T-helper 2 cell treated with Interferon-gamma antibody and Interleukin-4, amounts not matched to agents 5 μg/mL and 100 μg/mL, for 36 hours (primary cell): ENCODE measurements around the gene IMPA2.

ENCODE experiments used
- DNase-seq: peaks from one replicate; pipeline ENCODE4 v3.0.0; 2021; ENCODE audit warnings: low spot score
- H3K27ac Mint-ChIP-seq: one replicate; pipeline ENCODE4 v1.8.0; 2021; ENCODE audit warnings: mild to moderate bottlenecking, mixed read lengths
- H3K27me3 Mint-ChIP-seq: one replicate; pipeline ENCODE4 v1.8.0; 2021; ENCODE audit warnings: low read depth, mixed read lengths
- H3K36me3 Mint-ChIP-seq: one replicate; pipeline ENCODE4 v1.8.0; 2021; ENCODE audit warnings: low read depth, mixed read lengths
- H3K4me1 Mint-ChIP-seq: one replicate; pipeline ENCODE4 v1.8.0; 2021; ENCODE audit warnings: low read depth, mixed read lengths
- H3K4me3 Mint-ChIP-seq: one replicate; pipeline ENCODE4 v1.8.0; 2022; ENCODE audit warnings: mild to moderate bottlenecking, moderate library complexity, mixed read lengths
- H3K9me3 Mint-ChIP-seq: one replicate; pipeline ENCODE4 v1.8.0; 2021; ENCODE audit warnings: mixed read lengths

Gene IMPA2

DNA sequence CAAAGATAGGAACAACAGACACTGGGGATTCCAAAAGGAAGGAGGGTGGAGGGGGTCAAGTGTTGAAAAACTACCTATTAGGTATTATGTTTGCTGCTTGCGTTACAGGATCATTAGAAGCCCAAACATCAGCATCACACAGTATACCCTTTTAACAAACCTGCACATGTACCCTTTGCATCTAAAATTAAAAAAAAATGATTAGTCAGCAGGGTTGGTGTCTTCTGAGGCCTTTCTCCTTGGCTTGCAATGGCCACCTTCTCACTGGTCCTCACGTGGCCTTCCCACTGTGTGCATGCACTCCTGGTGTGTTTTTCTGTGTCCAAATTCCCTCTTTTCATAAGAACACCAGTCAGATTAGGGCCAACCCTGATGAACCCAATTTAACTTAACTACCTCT, 5.6 kb upstream of the IMPA2 start:
- Mint-ChIP-seq H3K36me3 (no peaks in the 10 kb centered on the region), H3K9me3 (no peaks in the 10 kb centered on the region), H3K4me1 (peaks cover 8% of the 10 kb centered on the region), H3K27ac (no peak overlapping the region), H3K27me3 (no peaks in the 10 kb centered on the region), H3K4me3 (no peak overlapping the region)
- DNase-seq, result no peak

DNA sequence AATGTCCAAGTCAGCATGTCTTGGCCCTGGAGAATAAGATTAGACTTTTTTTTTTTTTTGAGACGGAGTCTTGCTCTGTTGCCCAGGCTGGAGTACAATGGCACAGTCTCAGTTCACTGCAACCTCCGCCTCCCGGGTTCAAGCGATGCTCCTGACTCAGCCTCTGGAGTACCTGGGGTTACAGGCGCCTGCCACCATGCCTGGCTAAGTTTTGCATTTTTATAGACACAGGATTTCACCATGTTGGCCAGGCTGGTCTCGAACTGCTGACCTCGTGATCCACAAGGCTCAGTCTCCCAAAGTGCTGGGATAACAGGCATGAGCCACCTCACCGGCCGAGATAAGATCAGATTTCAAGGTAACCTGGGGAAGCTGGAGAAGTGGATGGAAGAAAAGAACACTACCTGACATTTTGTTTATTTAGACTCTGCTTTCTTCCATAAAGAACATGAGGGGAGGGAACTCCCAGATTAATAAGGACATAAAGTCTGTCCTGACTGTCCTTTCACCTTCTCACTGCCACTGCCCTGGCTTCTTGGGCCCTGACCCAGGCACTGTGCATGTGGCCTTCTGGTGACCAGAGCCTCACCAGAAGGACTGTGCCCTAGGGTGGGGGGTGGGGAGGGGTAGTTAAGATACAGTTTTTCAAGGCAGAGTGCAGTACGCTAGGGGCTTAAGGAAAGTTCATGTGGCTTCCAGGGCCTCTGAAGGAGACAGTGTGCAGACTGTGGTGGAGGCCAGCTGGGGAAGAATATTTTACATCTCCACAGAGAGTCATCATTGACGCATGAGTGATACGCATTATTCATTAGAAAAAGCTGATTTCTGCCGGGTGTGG, 4.8 kb upstream of the IMPA2 start:
- Mint-ChIP-seq H3K27me3 (no peaks in the 10 kb centered on the region), H3K27ac (no peak overlapping the region), H3K4me1 (peaks cover 8% of the 10 kb centered on the region), H3K9me3 (no peaks in the 10 kb centered on the region), H3K36me3 (no peaks in the 10 kb centered on the region), H3K4me3 (no peak overlapping the region)
- DNase-seq, result no peak

DNA sequence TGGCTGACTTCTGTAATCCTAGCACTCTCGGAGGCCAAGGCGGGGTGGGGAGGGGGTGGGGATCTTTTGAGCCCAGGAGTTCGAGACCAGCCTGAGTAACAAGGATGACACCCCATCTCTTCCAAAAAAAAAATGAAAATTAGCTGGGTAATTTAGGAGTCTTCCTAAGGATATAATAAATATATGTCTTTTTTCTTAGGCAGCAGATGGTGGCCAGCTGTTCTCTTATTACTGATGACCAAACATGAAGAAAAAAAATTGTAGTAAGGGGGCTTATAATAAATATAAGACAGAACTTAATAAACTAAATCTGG, 4.2 kb upstream of the IMPA2 start:
- Mint-ChIP-seq H3K4me1 (peaks cover 11% of the 10 kb centered on the region), H3K4me3 (no peak overlapping the region), H3K9me3 (no peaks in the 10 kb centered on the region), H3K27me3 (peaks cover 2% of the 10 kb centered on the region), H3K27ac (no peak overlapping the region), H3K36me3 (no peaks in the 10 kb centered on the region)
- DNase-seq, result no peak

DNA sequence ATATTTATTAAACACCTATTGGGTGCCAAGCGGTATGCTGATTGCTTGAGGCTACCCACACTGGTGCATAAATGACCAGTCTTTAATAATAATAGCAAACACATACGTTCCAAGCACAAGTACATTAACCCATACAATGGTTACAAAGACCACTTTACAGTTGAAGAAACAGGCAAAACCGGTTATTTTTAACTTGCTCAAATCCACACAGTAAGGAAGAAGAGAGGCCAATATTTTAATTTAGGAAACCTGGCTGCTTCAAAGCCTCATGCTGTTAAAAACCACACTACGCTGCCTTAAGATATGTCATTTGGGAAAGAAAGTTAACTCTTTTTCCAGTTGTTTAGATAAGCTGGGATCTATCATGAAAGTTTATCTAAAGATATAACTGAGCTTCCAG, 2.4 kb upstream of the IMPA2 start:
- no peaks in the 10 kb centered on the region for H3K9me3 Mint-ChIP-seq
- peaks cover 19% of the 10 kb centered on the region for H3K4me1 Mint-ChIP-seq
- no peak overlapping the region for H3K27ac Mint-ChIP-seq
- H3K4me3 Mint-ChIP-seq, result no peak overlapping the region
- no peaks in the 10 kb centered on the region for H3K36me3 Mint-ChIP-seq
- H3K27me3 Mint-ChIP-seq, result peaks cover 9% of the 10 kb centered on the region
- no peak for DNase-seq

DNA sequence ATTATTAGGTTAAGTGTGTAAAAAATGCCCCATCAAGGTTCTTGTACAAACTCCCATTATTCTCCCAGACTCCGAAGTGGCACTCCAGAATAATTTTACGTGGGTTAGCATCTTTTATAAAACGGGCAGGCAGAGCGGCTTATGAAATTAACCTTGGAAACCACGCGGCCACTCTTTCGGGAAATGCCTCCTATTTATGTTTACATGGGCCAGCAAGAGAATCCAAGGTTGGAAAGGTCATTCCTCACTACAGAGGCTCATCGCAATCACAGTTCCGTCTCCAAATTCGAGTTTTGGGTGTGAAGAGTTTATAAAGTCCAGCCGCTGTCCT, 1.2 kb upstream of the IMPA2 start:
- Mint-ChIP-seq H3K9me3 (no peaks in the 10 kb centered on the region), H3K27ac (peak overlapping the region; percentile 42), H3K4me3 (peak overlapping the region; percentile 82), H3K27me3 (peaks cover 9% of the 10 kb centered on the region), H3K4me1 (peaks cover 19% of the 10 kb centered on the region), H3K36me3 (no peaks in the 10 kb centered on the region)
- no peak for DNase-seq

DNA sequence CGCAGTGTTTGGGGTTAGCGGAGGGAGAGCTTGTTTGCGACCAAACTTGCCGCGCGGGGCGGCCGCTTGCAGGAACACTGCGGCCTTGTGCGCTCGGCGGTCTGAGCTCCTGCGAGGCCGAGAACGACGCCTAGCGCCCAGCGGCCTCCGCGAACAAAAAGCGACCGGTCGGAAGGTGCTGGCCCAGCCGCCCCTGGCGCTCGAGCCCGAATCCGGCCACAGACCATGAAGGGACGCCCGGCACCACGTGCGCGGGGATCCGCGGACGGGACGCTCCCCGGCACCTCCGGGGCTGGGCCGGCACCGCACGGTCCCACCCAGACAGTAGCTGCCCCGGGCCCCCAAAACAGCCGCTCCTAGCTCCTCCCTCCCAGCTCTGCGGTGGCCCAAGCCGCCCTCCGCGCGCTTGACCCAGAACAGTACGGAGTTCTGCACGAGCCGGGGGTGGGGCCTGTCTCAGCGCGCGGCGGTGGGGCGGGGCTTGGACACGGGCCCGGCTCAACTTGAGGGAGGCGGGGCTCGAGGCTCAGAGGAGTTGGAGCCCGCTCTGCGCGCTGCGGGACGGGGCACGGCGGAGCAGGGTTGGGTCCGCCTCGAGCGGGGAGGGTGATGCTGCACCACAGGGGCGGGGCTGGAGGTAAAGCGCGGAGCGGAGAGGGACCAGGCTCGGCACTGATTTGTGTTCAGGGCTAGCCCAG, 664 bp upstream of the IMPA2 start:
- H3K36me3 Mint-ChIP-seq, result no peaks in the 10 kb centered on the region
- peaks cover 9% of the 10 kb centered on the region for H3K27me3 Mint-ChIP-seq
- peak overlapping the region; percentile 82 for H3K4me3 Mint-ChIP-seq
- peak overlapping the region; percentile 68 for H3K27ac Mint-ChIP-seq
- no peaks in the 10 kb centered on the region for H3K9me3 Mint-ChIP-seq
- DNase-seq, result peak; percentile 98
- H3K4me1 Mint-ChIP-seq, result peaks cover 19% of the 10 kb centered on the region

DNA sequence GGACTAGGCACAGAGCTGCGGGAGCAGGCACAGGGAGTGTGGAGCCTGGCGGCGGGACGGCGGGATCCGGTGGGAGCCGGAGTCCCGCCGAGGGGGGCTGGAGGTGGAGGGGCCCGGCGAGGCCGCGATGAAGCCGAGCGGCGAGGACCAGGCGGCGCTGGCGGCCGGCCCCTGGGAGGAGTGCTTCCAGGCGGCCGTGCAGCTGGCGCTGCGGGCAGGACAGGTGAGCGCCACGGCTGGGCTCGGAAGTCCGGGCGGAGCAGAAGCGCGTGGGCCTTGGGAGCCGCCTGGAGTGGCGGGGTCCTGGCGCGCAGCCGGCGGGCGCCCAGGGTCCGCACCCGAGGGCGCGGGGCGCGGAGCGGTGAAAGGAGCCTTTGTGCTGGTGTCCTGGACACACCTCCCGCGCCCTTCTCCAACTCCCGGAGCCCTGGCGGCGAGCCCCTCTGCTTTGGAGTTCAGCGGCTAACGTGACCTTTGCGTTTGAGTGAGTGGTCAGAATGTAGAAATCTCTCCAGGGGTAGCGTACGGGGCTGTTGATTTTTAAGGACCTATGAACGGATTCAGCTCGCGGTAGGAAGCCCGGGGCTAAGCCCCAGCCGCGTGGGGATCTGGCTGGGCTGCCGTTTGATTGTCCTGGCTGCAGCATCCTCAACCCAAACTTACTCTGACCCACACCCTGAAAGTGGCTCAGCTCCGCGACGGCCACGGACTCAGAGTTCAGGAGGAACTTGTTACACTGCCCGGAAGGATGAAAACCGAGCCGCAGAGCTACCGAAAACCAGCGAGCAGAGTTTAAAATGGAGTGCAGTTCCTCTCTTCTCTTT, 448 bp downstream of the IMPA2 start:
- Mint-ChIP-seq H3K36me3 (no peaks in the 10 kb centered on the region), H3K4me1 (peaks cover 19% of the 10 kb centered on the region)
- DNase-seq, result peak; percentile 24

DNA sequence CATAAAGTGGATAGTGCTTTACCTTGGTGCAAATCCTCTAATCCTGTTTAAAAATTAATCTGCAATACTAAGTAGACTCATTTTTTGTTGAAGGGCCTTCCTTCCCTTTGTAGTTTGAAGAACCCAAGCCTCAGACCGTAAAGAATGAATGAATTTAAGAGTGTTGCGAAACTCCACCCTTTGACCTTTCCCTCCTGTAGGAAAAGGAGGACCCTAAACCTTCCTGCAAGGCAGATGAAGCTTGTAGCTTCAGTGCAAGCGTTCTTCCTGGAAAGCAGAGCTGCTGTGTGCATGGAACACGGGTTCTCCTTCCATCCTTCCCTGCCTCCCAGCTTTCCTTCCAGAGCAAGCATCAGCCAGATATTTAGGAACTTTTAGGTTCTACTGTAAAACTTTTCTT, 1.7 kb downstream of the IMPA2 start:
- H3K4me1 Mint-ChIP-seq, result peaks cover 19% of the 10 kb centered on the region
- no peaks in the 10 kb centered on the region for H3K36me3 Mint-ChIP-seq
- H3K9me3 Mint-ChIP-seq, result no peaks in the 10 kb centered on the region
- H3K27ac Mint-ChIP-seq, result no peak overlapping the region
- peaks cover 9% of the 10 kb centered on the region for H3K27me3 Mint-ChIP-seq
- no peak for DNase-seq
- peak overlapping the region; percentile 8 for H3K4me3 Mint-ChIP-seq

More for the DNA sequence above, 448 bp downstream of the IMPA2 start:
- H3K27ac Mint-ChIP-seq, result peak overlapping the region; percentile 65
- H3K4me3 Mint-ChIP-seq, result peak overlapping the region; percentile 90
- no peaks in the 10 kb centered on the region for H3K9me3 Mint-ChIP-seq
- peaks cover 9% of the 10 kb centered on the region for H3K27me3 Mint-ChIP-seq

DNA sequence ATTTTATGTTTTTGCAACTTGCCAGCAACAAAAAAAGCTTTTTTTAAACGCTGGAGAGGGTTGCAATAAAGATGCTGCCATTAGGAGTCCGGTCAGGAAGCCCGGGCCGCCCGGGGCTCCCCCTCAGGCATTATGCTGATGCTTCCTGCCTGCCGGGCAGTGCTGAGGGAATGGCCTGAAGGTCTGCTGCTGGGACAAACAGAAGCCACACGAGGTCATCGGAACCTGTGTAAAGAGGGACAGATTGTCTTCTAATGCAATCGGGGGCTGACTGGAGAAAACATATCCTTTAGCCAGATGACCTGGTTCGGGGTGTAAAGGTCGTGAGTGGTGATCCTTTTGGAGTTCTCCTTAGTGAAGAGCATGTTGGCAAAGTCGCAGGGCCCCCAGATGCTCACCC, 2.3 kb downstream of the IMPA2 start:
- Mint-ChIP-seq H3K4me3 (no peak overlapping the region), H3K27ac (no peak overlapping the region), H3K27me3 (peaks cover 9% of the 10 kb centered on the region), H3K9me3 (no peaks in the 10 kb centered on the region), H3K36me3 (no peaks in the 10 kb centered on the region), H3K4me1 (peaks cover 19% of the 10 kb centered on the region)
- no peak for DNase-seq

DNA sequence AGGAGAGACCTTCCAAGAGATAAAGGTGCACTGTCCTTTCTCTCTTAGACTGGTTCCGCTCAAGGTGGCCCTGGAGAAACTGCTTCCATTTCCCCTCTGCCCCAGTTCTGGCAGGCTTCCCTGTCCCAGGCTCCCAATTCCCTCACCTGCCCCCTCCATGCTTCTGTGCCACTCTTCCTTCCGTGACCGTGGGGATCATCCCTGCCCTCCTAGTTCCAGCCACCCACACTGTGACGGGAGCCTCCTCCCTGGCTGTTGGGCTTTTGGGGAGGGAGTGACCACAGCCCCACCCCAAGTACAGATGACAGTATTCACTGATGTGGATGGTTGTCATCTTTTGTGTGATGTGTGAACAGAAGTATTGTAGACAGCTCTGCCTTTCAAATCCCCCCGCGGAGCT, 2.8 kb downstream of the IMPA2 start:
- Mint-ChIP-seq H3K9me3 (no peaks in the 10 kb centered on the region), H3K4me1 (peaks cover 19% of the 10 kb centered on the region)

DNA sequence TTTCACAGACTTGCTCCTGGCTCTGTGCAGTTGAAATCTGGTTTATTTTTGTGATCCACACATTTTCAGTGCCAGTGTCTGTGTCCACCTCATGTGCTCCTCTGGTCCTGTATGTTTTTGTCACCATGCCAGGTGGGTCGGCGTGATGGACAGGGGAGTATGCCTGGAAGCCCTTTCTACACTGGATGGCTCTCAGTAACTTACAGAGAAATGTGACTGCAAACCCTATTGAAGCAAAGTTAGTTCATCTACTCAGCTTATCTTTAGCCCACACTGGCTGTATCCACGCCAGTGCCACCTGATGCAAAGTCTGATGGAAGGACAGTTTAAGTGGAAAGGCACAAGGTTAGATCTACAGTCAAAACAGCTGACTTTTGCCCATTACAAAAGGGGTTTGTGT, 4.3 kb downstream of the IMPA2 start:
- Mint-ChIP-seq H3K9me3 (no peaks in the 10 kb centered on the region), H3K36me3 (no peaks in the 10 kb centered on the region), H3K4me1 (peaks cover 11% of the 10 kb centered on the region), H3K4me3 (no peak overlapping the region), H3K27ac (no peak overlapping the region), H3K27me3 (peaks cover 9% of the 10 kb centered on the region)
- DNase-seq, result no peak

More for the DNA sequence above, 2.8 kb downstream of the IMPA2 start:
- DNase-seq, result no peak
- Mint-ChIP-seq H3K27me3 (peaks cover 9% of the 10 kb centered on the region), H3K4me3 (no peak overlapping the region), H3K36me3 (no peaks in the 10 kb centered on the region), H3K27ac (no peak overlapping the region)

DNA sequence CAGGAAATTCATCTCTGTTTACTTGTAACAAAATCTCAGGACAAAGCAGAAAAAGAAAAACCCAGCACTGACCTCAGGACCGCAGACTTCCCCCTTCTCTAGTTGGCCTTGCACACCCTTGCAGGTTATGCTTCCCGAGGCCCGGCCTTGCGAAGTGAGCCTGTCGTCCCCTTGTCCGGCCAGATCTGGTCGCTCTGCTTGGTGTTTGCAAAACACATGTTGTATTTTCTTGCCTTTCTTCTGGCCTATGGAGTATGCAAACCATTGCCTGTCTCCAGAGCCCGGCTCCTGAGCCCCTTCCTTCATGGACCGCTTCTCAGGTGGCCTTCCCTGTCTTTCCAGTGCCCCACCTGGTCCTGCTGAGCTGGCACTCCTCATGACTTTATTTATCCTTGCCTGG, 4.8 kb downstream of the IMPA2 start:
- peaks cover 9% of the 10 kb centered on the region for H3K27me3 Mint-ChIP-seq
- no peak overlapping the region for H3K27ac Mint-ChIP-seq
- no peaks in the 10 kb centered on the region for H3K9me3 Mint-ChIP-seq
- no peak overlapping the region for H3K4me3 Mint-ChIP-seq
- DNase-seq, result no peak
- peaks cover 11% of the 10 kb centered on the region for H3K4me1 Mint-ChIP-seq
- no peaks in the 10 kb centered on the region for H3K36me3 Mint-ChIP-seq

DNA sequence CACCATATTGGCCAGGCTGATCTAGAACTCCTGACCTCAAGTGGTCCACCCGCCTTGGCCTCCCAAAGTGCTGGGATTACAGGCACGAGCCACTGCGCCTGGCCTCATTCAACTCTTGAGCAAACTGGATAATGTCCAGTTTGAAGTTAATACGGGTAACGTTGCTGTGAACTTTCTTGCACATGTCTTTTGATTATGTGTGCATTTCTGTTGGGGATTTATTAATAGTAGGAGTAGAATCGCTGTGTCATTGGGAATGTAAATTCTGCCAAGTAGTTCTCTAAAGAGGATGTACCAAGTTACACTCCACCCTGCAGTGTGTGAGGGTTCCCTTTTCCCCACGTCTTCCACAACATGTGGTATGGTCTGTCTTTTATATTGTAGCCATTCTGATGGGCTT, 6.2 kb downstream of the IMPA2 start:
- Mint-ChIP-seq H3K36me3 (no peaks in the 10 kb centered on the region), H3K27ac (no peak overlapping the region), H3K9me3 (no peaks in the 10 kb centered on the region), H3K4me3 (no peak overlapping the region), H3K4me1 (peaks cover 5% of the 10 kb centered on the region), H3K27me3 (peaks cover 4% of the 10 kb centered on the region)
- no peak for DNase-seq

DNA sequence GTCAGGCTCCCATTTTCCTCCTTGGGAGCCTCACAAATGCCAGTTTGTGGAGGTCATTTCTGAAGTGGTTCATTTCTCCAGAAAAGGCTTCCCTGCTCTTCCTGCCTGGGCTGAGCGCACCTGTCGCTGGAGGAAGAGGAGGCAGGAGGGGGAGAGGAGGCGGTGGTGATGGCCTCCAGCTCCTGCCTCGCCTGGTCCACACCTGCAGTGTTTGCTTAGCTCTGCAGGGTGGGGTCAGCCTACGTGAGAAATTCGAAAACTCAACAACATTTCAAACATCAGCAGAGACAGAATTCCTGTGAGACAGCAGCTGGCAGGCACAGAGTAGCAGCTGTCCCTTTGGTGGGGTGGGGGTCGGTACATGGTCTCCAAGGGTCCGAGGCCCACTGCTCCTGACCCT, 7.9 kb downstream of the IMPA2 start:
- no peaks in the 10 kb centered on the region for H3K4me1 Mint-ChIP-seq
- H3K9me3 Mint-ChIP-seq, result no peaks in the 10 kb centered on the region
- no peaks in the 10 kb centered on the region for H3K36me3 Mint-ChIP-seq
- H3K27ac Mint-ChIP-seq, result no peak overlapping the region
- no peaks in the 10 kb centered on the region for H3K27me3 Mint-ChIP-seq
- H3K4me3 Mint-ChIP-seq, result no peak overlapping the region
- no peak for DNase-seq
